Measurements from ENCODE around the gene SPNS2.

The SPNS2 gene, protein sequence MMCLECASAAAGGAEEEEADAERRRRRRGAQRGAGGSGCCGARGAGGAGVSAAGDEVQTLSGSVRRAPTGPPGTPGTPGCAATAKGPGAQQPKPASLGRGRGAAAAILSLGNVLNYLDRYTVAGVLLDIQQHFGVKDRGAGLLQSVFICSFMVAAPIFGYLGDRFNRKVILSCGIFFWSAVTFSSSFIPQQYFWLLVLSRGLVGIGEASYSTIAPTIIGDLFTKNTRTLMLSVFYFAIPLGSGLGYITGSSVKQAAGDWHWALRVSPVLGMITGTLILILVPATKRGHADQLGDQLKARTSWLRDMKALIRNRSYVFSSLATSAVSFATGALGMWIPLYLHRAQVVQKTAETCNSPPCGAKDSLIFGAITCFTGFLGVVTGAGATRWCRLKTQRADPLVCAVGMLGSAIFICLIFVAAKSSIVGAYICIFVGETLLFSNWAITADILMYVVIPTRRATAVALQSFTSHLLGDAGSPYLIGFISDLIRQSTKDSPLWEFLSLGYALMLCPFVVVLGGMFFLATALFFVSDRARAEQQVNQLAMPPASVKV

DNA sequence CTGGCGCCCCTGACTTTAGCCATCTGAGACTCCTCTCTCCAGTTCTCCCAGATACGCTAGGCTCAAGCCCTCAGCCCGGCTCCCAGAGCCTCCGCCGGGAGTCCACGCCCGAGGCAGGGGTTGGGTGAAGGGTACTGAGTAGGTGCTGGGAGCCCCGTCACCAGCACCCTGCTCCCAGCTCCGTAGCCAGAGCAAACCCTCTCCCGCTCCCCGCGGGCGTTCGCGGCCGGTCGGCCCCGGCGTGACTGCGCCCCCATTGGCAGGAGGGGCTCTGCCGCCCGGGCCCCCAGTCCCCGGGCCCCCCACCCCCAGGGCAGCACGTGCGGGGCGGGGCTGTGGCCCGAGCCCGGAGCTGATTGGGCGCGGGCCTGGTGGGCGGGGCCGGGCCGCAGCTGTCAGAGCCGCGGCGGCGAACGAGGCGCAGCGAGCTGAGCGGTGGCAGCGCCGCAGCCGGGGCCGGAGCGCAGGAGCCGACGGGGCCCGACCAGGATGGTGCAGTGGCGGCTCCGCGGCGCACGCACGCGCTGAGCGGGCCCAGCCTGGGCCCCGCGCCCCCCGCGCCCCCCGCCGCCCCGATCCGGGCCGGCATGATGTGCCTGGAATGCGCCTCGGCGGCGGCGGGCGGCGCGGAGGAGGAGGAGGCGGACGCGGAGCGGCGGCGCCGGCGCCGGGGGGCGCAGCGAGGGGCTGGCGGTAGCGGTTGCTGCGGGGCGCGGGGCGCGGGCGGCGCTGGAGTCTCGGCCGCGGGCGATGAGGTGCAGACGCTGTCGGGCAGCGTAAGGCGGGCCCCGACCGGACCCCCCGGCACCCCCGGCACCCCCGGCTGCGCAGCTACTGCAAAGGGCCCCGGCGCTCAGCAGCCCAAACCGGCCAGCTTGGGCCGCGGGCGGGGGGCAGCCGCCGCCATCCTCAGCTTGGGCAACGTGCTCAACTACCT, at the start of gene SPNS2:
Gene SPNS2, plus strand, starts transcription at position 421 of the 937 bp plus-strand sequence. Its CDS starts 167 bp downstream, at position 588.
- peak; percentile 31 to 35 for DNase-seq (ENCODE audit: low read depth in 1 of 2, low spot score in 1 of 2)

DNA sequence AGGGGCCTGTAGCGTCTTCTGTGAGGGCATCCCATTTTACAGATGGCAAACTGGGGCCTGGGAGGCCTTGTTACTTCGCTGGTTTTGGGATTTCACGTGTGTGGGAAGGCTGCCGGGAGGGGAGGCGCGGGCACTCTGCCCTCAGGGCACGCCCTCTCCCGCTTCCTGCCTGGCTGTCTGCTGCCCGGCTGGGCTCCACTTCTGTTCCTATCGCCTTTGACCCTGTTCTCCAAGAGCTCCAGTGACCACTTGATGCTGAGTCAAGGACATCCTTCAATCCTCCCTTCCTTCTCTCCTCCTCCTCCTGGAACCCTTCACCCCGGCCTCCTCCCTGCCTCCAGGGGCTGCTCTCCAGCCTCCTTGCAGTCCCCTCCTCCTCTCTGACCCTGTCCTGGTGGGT, 48.9 kb upstream of the SPNS2 start:
- DNase-seq (ENCODE audit: low read depth in 1 of 2, low spot score in 1 of 2), result no peak

DNA sequence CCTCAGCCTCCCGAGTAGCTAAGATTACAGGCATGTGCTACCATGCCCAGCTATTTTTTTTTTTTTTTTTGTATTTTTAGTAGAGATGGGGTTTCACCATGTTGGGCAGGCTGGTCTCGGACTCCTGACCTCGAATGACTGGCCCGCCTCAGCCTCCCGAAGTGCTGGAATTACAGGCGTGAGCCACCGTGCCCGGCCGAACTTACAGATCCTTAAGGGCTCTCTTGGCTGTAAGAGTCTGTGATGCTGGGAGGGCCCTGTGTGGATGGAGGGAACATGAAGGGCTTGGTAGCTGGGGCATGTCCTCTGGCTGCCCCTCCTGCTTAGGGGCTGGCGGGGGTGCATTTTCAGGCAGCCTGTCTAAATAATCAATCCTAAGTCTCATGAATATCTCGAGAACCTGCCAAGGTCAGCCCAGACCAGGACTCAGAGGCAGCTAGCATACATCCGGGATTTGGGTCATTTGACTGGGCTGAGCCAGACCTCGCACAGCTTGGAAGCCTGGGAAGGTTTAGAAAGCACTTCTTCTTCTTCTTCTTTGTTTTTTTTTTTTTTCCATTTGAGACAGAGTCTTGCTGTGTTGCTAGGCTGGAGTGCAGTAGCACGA, 47.9 kb upstream of the SPNS2 start:
- no peak for DNase-seq (ENCODE audit: low read depth in 1 of 2, low spot score in 1 of 2)

DNA sequence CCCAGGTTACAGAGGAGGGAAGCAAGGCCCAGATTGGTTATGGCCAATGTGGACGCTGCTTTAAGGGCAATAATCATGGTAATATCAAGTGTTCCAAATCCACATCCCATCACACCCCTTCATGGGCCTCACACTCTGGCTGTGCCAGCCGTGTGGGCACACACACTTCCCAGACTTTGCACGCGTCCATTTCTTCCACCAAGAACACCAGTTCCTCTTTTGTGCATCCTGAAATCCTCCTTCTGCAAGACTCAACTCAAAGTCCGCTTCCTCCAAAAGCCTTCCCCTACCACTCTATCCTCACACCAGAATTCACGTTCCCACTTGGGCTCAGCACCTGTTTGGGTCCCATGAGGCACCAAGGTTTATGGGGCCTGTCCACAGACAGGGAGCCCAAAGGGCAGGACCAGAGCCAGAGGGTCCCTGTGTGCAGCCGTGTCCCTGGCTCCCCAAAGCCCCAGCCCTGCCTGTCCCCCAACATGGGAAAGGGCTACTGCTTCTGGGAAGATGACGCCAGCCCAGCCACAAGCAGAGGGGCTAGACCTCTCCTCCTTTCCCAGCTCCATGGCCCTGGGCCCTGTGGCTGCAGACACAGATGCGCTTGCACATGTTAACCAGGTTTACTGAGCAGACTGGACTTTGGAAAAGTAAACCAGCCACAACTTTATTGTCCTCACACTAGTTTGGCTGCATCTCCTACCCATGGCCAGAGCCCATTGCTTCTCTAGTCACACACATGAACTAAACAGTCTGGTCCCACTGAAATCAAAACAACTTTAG, 44.7 kb upstream of the SPNS2 start:
- DNase-seq (ENCODE audit: low read depth in 1 of 2, low spot score in 1 of 2), result no peak

DNA sequence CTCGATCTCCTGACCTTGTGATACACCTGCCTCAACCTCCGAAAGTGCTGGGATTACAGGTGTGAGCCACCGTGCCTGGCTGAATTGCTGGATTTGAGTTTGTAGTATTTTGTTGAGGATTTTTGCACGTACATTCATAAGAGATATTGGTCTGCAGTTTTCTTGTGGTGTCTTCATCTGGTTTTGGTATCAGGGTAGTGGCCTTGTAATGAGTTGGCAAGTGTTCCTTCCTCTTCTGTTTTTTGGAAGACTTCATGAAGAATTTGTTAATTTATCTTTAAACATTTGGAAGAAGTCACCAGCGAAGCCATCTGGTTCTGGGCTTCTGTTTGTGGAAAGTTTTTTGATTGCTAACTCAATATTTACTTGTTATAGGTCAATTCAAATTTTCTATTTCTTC, 38.0 kb upstream of the SPNS2 start:
- no peak for DNase-seq (ENCODE audit: low read depth in 1 of 2, low spot score in 1 of 2)

DNA sequence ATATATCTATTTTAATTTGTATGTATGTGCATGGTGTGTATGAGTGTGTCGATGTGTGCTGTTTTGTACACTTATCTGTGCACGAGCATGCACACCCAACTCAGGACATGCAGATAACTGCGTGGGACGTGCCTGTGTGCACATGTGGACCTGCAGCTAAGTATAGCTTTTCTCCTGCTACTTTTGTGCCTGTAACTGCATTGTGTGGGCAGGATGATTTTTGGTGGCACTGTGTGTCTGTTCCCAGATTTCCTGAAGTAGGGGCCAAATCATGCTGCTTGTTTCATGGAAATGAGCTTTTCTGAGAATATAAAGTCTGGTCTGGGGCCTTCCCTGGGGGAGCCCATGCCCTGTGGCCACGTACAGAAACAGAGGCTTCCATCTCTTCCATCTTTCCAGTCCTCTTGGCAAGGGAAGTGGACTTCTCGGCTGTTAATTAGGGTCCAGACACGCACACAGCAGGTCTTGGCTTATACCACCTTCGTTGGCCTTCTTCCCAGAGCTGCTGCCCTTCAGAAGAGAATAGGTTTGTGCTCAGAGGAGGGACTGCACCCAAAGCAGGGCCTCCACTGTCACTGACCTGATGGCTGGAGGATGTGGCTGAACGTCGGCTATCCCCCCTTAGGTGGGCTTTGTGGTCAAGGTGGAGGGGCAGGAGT, 34.7 kb upstream of the SPNS2 start:
- DNase-seq (ENCODE audit: low read depth in 1 of 2, low spot score in 1 of 2), result no peak

DNA sequence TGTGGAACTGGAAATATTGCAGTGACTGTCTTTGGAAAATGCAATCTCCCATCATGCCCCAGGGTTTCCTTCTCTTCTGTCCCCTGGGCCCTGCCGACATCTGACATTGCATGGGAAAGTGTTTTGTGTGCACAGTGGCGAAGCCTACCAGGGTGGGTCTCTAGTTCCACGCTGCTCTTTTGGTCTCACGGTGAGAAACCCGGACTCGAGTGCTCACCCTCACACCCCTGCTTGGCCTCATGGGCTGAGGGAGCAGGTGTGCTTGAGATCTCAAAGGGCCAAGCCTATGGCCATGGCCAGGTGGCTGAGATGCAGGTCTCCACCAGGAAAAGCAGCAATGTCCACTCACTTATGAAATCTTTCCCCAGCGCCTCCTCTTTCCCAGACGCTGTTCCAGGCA, 32.9 kb upstream of the SPNS2 start:
- no peak for DNase-seq (ENCODE audit: low read depth in 1 of 2, low spot score in 1 of 2)

DNA sequence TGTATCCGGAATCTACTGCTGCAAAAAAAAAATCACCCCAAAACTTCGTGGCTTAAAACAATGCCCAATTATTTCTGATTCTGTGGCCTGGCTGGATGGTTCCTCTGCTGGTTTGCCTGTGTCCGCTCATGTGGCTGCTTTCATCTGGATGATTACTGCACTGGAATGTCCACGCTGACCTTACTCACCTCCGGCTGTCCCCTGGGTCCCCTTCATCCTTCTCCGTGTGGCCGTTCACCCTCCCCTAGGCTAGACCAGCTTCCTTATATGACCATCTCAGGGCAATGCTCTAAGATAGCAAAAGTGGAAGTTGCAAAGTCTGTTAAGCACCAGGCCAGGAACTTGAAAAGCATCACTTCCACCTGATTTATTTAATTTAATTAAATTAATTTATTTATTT, 31.4 kb upstream of the SPNS2 start:
- no peak for DNase-seq (ENCODE audit: low read depth in 1 of 2, low spot score in 1 of 2)

DNA sequence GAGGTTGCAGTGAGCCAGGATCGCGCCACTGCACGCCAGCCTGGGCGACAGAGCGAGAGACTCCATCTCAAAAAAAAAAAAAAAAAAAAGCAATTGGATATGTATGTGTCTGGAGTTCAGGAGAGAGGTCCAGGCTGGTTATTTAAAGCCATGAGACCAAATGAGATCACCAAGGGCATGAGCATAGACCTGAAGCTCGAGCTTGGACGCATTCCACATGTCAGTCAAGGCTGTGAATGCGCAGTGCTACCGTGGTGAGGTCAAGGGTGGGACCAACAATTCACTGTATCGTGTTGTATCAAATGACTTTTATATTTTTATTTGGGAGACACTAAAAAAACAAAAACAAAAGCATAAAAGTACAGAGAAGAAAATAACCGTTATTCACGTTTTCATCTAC, 29.1 kb upstream of the SPNS2 start:
- no peak for DNase-seq (ENCODE audit: low read depth in 1 of 2, low spot score in 1 of 2)

DNA sequence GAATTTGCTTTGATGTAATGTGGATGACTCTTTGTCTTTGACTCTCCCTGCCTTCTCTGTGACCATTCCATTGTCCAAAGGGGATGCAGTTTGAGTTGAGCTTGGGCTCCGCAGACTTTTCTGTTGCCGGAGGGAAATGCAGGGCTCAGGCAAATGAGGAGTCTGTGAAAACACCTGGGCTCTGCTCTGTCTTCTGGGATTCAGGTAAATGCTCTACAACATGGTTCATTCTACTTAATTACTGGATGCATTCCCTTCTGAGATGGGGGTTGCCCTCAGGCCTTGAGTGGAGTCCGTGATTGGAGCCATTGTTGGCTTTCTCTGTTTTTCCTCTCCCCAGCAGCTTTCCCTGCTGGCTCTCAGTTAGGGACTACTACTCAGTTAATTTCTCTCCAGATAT, 26.4 kb upstream of the SPNS2 start:
- DNase-seq (ENCODE audit: low read depth in 1 of 2, low spot score in 1 of 2), result no peak

DNA sequence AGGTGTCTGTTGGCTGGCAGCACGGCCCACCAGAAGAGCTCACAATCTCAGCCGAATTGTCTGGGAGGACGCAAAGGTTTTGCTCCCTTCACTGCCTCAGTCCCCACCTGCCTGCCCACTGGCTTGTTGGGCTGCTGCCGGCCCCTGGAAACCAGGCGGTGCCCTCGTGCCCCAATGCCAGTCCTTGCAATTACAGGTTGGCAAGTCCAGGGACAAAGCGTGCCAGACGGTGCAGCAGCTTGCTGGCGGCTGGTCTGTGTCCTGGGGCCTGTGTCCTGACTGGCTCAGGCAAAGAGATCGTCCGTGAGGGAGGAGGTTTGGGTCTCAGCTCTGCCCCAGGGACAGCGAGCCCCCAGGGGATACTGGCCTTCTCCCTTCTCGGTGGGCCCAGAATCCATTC, 24.6 kb upstream of the SPNS2 start:
- no peak for DNase-seq (ENCODE audit: low read depth in 1 of 2, low spot score in 1 of 2)

DNA sequence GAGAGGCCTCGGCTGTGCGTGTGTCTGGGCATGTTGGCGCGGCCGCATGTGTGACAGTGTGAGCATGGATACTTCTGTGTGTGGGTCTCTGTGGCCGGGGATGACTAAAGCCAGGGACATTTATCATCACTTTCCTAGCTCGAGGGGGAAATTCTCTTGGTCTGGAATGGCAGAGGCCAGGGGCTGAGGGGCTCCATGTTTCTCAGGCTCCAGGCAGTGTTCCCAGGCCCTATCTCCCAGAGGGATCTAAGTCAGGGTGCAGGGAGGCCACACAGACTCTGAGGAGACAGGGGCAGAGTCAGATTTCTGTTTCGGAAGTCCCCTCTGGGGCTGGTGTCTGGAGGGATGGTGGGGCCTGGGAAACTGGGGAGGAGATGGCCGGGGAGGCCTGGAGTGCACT, 23.7 kb upstream of the SPNS2 start:
- no peak for DNase-seq (ENCODE audit: low read depth in 1 of 2, low spot score in 1 of 2)

DNA sequence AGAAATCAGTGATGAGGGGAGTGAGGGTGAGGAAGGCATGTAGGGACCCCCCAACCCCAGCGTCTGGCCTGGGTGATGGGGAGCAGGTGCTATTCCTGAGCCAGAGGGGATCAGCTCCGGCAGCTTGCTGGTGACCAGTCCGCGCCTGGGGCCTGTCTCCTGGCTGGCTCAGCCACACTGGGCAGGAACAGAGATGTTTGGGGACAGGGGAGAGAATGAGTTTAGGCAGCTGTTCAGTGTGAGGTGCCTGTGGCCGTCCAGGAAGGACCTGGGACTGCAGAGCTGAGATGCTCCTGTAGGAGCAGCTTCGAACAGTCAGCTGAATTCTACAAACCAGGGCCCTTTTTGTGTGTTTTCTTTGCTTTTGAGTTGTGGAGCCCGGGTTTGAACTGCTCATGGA, 23.2 kb upstream of the SPNS2 start:
- DNase-seq (ENCODE audit: low read depth in 1 of 2, low spot score in 1 of 2), result no peak

DNA sequence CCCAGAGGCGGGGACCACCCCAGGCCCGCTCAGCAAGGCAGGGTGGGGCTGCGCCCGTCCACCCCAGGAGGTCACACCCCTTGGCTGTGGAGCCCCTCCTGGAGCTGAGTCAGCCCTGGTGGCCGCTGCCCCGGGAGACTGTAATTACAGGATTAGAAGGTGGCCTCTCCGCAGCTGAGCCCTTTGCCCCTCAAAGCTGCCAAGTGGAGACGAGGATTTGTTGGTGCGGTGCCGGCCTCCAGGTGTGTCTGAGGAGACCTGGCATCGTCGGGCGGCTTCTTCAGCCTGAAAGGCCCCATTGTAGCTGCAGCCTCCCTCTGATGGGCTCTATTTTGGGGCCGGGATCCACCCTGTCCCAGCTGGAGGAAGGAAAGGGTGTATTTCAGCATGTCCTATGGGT, 22.7 kb upstream of the SPNS2 start:
- no peak for DNase-seq (ENCODE audit: low read depth in 1 of 2, low spot score in 1 of 2)

DNA sequence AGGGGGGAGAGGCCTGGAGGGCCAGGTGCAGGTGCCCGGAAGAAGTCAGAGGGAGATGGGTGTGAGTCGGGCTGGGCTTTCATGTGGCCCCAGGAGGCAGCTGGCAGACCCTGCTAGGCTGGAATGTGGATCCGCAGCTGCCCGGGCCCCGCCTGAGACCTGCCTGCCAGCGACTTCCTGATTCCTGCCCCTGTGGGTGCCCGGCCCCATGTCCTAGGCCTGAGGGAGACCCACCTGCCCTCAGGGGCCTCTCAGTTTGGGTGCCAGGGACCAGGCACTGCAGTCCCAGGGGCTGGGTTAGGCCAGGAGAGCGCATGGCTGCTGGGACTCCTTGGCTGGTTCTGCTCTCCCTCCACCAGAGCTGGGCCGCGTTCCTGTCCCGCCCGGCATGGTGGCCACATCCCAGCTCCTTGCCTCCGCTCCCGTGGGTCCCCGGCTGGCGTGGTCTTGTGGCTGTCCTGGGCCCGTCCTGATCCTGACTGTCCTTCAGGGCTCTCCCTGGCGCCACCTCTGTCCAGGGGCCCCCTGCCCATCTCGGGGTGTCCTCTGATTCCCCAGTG, 22.1 kb upstream of the SPNS2 start:
- DNase-seq (ENCODE audit: low read depth in 1 of 2, low spot score in 1 of 2), result no peak

DNA sequence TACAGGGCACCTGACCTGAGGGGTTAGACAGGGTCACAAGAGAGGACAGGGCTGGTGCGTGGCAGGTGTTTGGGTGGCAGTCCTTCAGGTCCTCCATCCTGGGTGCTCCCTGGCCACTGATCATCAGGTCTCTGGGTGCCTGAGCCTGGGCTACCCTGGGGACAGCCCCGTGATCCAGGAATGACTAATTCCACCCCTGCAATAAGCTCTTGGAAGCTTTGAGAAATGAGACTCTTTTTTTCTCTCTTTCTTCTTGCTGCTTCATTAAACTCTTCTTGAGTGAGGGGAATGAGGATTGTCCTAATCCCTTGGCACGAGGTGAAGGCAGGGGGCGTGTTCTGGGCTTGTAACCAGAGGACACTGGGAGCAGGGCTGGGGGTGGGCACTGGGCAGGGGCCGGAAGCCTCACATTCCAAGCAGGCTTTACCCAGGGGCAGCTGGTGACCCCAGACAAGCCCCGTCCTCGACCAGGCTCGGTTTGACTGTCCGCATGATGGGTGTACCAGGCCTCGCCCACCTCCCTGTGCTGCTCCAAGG, 21.4 kb upstream of the SPNS2 start:
- no peak for DNase-seq (ENCODE audit: low read depth in 1 of 2, low spot score in 1 of 2)

DNA sequence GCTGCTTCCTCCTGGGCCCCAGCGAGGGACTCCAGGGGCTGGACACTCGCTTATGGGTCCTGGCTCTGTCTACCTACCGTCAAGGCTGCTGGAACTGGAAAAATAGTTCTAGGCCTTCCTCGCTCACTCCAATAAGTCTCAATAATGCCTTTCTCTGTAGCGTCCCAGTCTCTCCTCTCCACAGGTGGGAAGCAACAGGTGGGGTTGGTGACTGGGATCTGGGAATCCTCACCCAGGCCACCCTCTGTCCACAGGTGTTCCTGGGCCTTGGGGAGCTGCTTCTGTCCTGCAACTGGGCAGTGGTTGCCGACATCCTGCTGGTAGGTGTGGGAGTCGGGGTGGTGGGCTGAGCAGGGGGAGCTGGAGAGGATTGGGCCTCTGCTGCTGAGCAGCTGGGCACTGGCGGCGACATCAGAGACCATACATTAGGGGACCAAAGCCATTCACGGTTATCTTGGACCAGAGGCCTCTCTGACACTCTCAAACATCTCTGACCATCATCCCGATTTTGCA, 20.3 kb upstream of the SPNS2 start:
- DNase-seq (ENCODE audit: low read depth in 1 of 2, low spot score in 1 of 2), result no peak

DNA sequence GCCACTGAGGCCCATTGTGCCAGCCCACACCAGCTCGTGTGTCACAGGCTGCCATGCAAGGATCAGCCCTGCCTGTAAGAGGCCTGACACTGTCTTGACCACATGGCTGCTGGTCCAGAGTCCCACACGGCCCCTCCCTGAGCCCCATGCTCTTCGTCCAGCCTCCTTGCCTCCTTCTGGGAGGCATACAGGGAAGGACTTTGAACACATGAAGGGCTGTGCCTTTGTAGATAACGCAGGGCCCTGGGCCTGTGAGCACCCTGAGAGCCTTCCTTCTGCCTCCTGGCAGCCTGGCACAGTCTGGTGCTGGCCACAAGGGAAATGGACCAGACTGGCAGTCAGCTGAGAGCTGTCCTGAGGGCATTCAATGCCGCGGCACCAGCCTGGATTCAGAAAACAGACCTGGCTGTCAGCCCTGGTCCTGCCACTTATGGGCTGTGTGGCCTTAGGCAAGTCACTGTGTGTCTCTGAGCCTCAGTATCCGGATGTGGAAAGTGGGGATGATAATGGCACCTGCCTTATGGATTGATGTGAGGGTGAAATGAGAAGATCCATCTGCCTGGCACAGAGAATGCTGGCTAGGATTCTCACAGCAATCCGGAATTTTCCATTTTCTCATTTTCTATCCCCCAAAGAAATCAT, 19.2 kb upstream of the SPNS2 start:
- no peak for DNase-seq (ENCODE audit: low read depth in 1 of 2, low spot score in 1 of 2)
